K562 (cell line): Measurements from ENCODE around the gene CCR6. TPM values are rescaled to one million over a fixed set of nuclear protein-coding genes. Genes with fewer than 3 reads are reported as not detected.

ENCODE experiments used
- ATAC-seq: fragments of 200-7000 bp; cut with Tn5 transposase; 3 replicates; pipeline ENCODE4 v1.9.1; 2020; ENCODE audit warnings: moderate library complexity
- BruUV-seq: library from RNA; stranded (reverse); fragments of 400-500 nt; replicated peaks from 2 replicates; lab custom pipeline; 2021; lab: Mats Ljungman, UMichigan
- CTCF ChIA-PET: fragments of 300-600 bp; formaldehyde crosslinking; extraction: SDS; loops from one replicate; lab custom pipeline; 2021; ENCODE audit warnings: low intra/inter-chr PET ratio; lab: Yijun Ruan, JAX
- POLR2A ChIA-PET: fragments of 300-600, 350-650 bp; sonication (Branson Sonifier 250); formaldehyde crosslinking; extraction: SDS; loops from one replicate; lab custom pipeline; 2021; ENCODE audit warnings: antibody characterized with exemption, inconsistent platforms; lab: Yijun Ruan, JAX
- DNase-seq, 4 experiments: peaks; one replicate each; pipeline versions ENCODE4 v3.0.0 to v3.0.0-alpha.2; 2011 to 2018; ENCODE audit warnings: low spot score in 3 of 4, mixed read lengths in 3 of 4; ENCODE audit errors: extremely low read depth in 1 of 4
- FAIRE-seq: peaks from 2 replicates; lab custom pipeline; 2011; peaks lifted over from hg19 to GRCh38; lab: Jason Lieb, UNC
- H2AFZ ChIP-seq: 2 replicates; pipeline ENCODE4 v1.6.0; 2011; ENCODE audit warnings: low read depth, low read length, control low read depth, inconsistent platforms
- H3K27ac ChIP-seq: fragments of 200-600 bp; 3 replicates; pipeline ENCODE4 v1.8.0; 2011; ENCODE audit warnings: low read depth, mild to moderate bottlenecking, control low read depth, inconsistent platforms, low read length, moderate library complexity, mixed read lengths; ENCODE audit errors: extremely low read depth
- H3K27me3 ChIP-seq, 2 experiments: fragments of 300-600 bp in 1 of 2; 2 replicates in 1 of 2; 3 replicates in 1 of 2; pipeline versions ENCODE4 v1.6.0 to v1.8.0; 2011; ENCODE audit warnings: inconsistent platforms in 2 of 2, low read length in 2 of 2, mild to moderate bottlenecking in 1 of 2, mixed read lengths in 1 of 2, moderate library complexity in 1 of 2; ENCODE audit not compliant: control insufficient read depth in 2 of 2, insufficient read depth in 2 of 2
- H3K36me3 ChIP-seq: fragments of 300-600 bp; 3 replicates; pipeline ENCODE4 v1.8.0; 2011; ENCODE audit warnings: mild to moderate bottlenecking, low read length, inconsistent platforms; ENCODE audit not compliant: control insufficient read depth, insufficient read depth
- H3K4me1 ChIP-seq, 2 experiments: fragments of 200-600 bp in 1 of 2; replicated peaks in 1 of 2; 2 replicates in 1 of 2; 3 replicates in 1 of 2; pipeline versions ENCODE4 v1.5.1 to v1.8.0; 2011; ENCODE audit warnings: inconsistent platforms in 2 of 2, low read length in 2 of 2, mild to moderate bottlenecking in 1 of 2, mixed read lengths in 1 of 2, moderate library complexity in 1 of 2; ENCODE audit not compliant: control insufficient read depth in 2 of 2, insufficient read depth in 2 of 2
- H3K4me2 ChIP-seq: 2 replicates; pipeline ENCODE4 v1.6.1; 2011; ENCODE audit warnings: low read length, control low read depth, inconsistent platforms, mixed read lengths; ENCODE audit not compliant: insufficient read depth
- H3K4me3 ChIP-seq: fragments of 200-600 bp; sonication (generic), shearing (Covaris generic); 2 replicates; pipeline ENCODE4 v1.5.1; 2016; ENCODE audit warnings: control low read depth, inconsistent platforms
- H3K79me2 ChIP-seq: fragments of 200-600 bp; 3 replicates; pipeline ENCODE4 v1.8.0; 2011; ENCODE audit warnings: low read length, inconsistent platforms; ENCODE audit not compliant: control insufficient read depth, insufficient read depth
- H3K9ac ChIP-seq, 2 experiments: 2 replicates each; pipeline versions ENCODE4 v1.6.0 to v1.6.1; 2011; ENCODE audit warnings: low read depth in 2 of 2, low read length in 2 of 2, control low read depth in 1 of 2, inconsistent platforms in 1 of 2, mild to moderate bottlenecking in 1 of 2, mixed read lengths in 1 of 2; ENCODE audit not compliant: insufficient read depth in 1 of 2
- H3K9me1 ChIP-seq: one replicate; pipeline ENCODE4 v1.6.0; 2011; ENCODE audit warnings: inconsistent platforms, mild to moderate bottlenecking, low read length, moderate library complexity; ENCODE audit not compliant: control insufficient read depth, insufficient read depth
- H3K9me3 ChIP-seq: replicated peaks from 2 replicates; pipeline ENCODE4 v1.5.1; 2011; ENCODE audit warnings: low read depth, low read length, inconsistent platforms; ENCODE audit not compliant: control insufficient read depth, insufficient read depth
- H4K20me1 ChIP-seq: replicated peaks from 2 replicates; pipeline ENCODE4 v1.6.1; 2011; ENCODE audit warnings: low read length, inconsistent platforms, mixed read lengths; ENCODE audit not compliant: control insufficient read depth, insufficient read depth
- DMBX1 ChIP-seq: fragments of 250-450 bp; sonication (Bioruptor Pico); IDR thresholded peaks from 2 replicates; pipeline ENCODE4 v1.8.0; 2022; ENCODE audit warnings: inconsistent platforms, mild to moderate bottlenecking, moderate library complexity, borderline replicate concordance
- MXD1 ChIP-seq: fragments of 250-450 bp; sonication (Bioruptor Pico); IDR thresholded peaks from 2 replicates; pipeline ENCODE4 v1.8.0; 2021; ENCODE audit warnings: borderline replicate concordance, mild to moderate bottlenecking, moderate library complexity; ENCODE audit not compliant: poor library complexity, severe bottlenecking
- RFX7 ChIP-seq: fragments of 250-450 bp; sonication (Bioruptor Pico); IDR thresholded peaks from 2 replicates; pipeline ENCODE4 v1.5.1; 2021; ENCODE audit warnings: mild to moderate bottlenecking
- SETDB1 ChIP-seq: IDR thresholded peaks from one replicate; pipeline ENCODE4 v1.6.1; 2012; ENCODE audit warnings: low read length, control low read depth, inconsistent platforms
- SMAD2 ChIP-seq: fragments of 150-350 bp; IDR thresholded peaks from 2 replicates; pipeline ENCODE4 v1.6.1; 2014; ENCODE audit warnings: low read depth, mild to moderate bottlenecking, low read length
- SP1 ChIP-seq: sonication (generic); formaldehyde crosslinking; IDR thresholded peaks from 2 replicates; pipeline ENCODE4 v1.8.1; 2022; ENCODE audit warnings: mild to moderate bottlenecking, missing genetic modification reagents
- SPI1 ChIP-seq: IDR thresholded peaks from 2 replicates; pipeline ENCODE4 v1.6.1; 2011; ENCODE audit warnings: low read depth, low read length, control low read depth, borderline replicate concordance
- TFAM ChIP-seq: fragments of 250-450 bp; sonication (Bioruptor Pico); conservative IDR thresholded peaks from 2 replicates; pipeline ENCODE4 v1.5.0; 2021; ENCODE audit warnings: mild to moderate bottlenecking, moderate library complexity
- TFE3 ChIP-seq: fragments of 450-650 bp; formaldehyde crosslinking; IDR thresholded peaks from 2 replicates; pipeline ENCODE4 v1.4.0; 2020; ENCODE audit warnings: mild to moderate bottlenecking, mixed read lengths
- ZNF146 ChIP-seq: IDR thresholded peaks from one replicate; pipeline ENCODE4 v1.6.1; 2018; ENCODE audit warnings: missing compliant biosample characterization; ENCODE audit not compliant: unreplicated experiment
- ZNF699 ChIP-seq: fragments of 250-450 bp; sonication (Bioruptor Pico); IDR thresholded peaks from 2 replicates; pipeline ENCODE4 v1.8.0; 2021; ENCODE audit warnings: mild to moderate bottlenecking, moderate library complexity; ENCODE audit not compliant: insufficient replicate concordance
- WGBS: fragments of 100-300 bp; shearing (Covaris generic); methylation state at CpG from one replicate; pipeline ENCODE4 v1.1.6; 2016; ENCODE audit warnings: low coverage, mixed read lengths; ENCODE audit not compliant: insufficient coverage; ENCODE audit errors: missing lambda C conversion rate; 5-methylcytosine and 5-hydroxymethylcytosine counted together
- in situ Hi-C: fragments of 300-500 bp; cut with MboI; formaldehyde crosslinking; loops from 4 replicates; pipeline ENCODE4 v1.15.0; 2018; ENCODE audit warnings: inconsistent platforms, mixed read lengths
- intact Hi-C: fragments of 100-400 bp; cut with micrococcal nuclease; formaldehyde crosslinking; loops from 2 replicates; pipeline ENCODE4 v1.14.2; 2022
- polyA plus RNA-seq, 8 experiments: library from polyadenylated mRNA; depleted of rRNA in 4 of 8; stranded (reverse) in 5 of 8; unstranded in 3 of 8; fragments of >200 nt; fragmentation: Nextera tagmentation in 2 of 8; fragmentation: Illumina TruSeq in 1 of 8; extraction: Ambion mirVana in 2 of 8; extraction: Trizol in 1 of 8; gene quantifications; 2 replicates each; pipeline versions ENCODE4 v1.2.1 to v1.2.3, GENCODE V29; 2011 to 2014; ENCODE audit warnings: inconsistent platforms in 1 of 8, missing spikeins in 1 of 8
- total RNA-seq, 7 experiments: library from RNA; depleted of rRNA in 6 of 7; stranded (reverse); fragments of >200 nt in 6 of 7; fragmentation: Illumina TruSeq in 2 of 7; extraction: Trizol in 2 of 7; gene quantifications; 2 replicates each; pipeline versions ENCODE4 v1.2.1 to v1.2.3, GENCODE V29; 2011 to 2021; ENCODE audit warnings: low replicate concordance in 1 of 7

CCR6 gene
- total and polyA plus RNA-seq, 9 of the 15 experiments (the other 6 are each of a cell fraction or from before 2014, with no cell fraction given) = not detected

- no peak within 1 kb of the TSS for H3K27ac ChIP-seq
- no peak for TF ChIP-seq SETDB1
- no peak for TF ChIP-seq ZNF146 (CRISPR knock-in tag)
- TF ChIP-seq SPI1 = peak; percentile 30; the same call in 1 of the 2 replicates
- no peaks in the 10 kb centered on the region for H3K79me2 ChIP-seq
- H3K4me1 ChIP-seq = peaks cover 0 to 5% of the 10 kb centered on the region in 2 experiments; a peak in 1 of 5 replicates
- no peaks in the 10 kb centered on the region for H3K9me1 ChIP-seq
- FAIRE-seq (no peak), DNase-seq (no peak), ATAC-seq (no peak)
- in situ Hi-C loops = no loop called here
- no peak within 1 kb of the TSS; a peak in 1 of 4 replicates for H3K9ac ChIP-seq
- CTCF ChIA-PET = no interaction called here
- POLR2A ChIA-PET = interaction anchor here (0.7 kb wide), 1 partner anchor 621 kb away, joined by 3 read pairs; no protein-coding TSS in a partner anchor
- intact Hi-C loops = no loop called here
- no peak within 1 kb of the TSS for H2AFZ ChIP-seq
- H3K4me3 ChIP-seq = no peak within 1 kb of the TSS
- no TSS peak for BruUV-seq
- 0% methylated on average over 4 of the region's 4 CpGs for WGBS
- H3K36me3 ChIP-seq = no peaks in the 10 kb centered on the region
- H3K27me3 ChIP-seq = peaks cover 53 to 58% of the 10 kb centered on the region in 2 experiments
- H4K20me1 ChIP-seq = no peaks in the 10 kb centered on the region; the same call in 1 of the 2 replicates
- no peaks in the 10 kb centered on the region for H3K9me3 ChIP-seq
- no peak within 1 kb of the TSS for H3K4me2 ChIP-seq
Measured at GRCh38 chr6:167157863-167158262, 35.0 kb downstream of the CCR6 start, which contains the start of gene GPR31. Gene GPR31 (minus strand): TSS chr6:167157980. CDS start chr6:167157831, 149 bp downstream.

GRCh38 chr6:167161851-167162467 is 39.1 kb downstream of the CCR6 start:
- in situ Hi-C loops (no loop called here), intact Hi-C loops (no loop called here)
- no peaks in the 10 kb centered on the region for H4K20me1 ChIP-seq
- H3K27ac ChIP-seq = no peak overlapping the region
- TF ChIP-seq ZNF699 (CRISPR knock-in tag) (no peak), SP1 (CRISPR knock-in tag) (no peak), SMAD2 (no peak), TFAM (CRISPR knock-in tag) (no peak), MXD1 (CRISPR knock-in tag) (no peak), TFE3 (CRISPR knock-in tag) (no peak), ZNF146 (CRISPR knock-in tag) (no peak), RFX7 (no peak), DMBX1 (no peak)
- CTCF ChIA-PET = no interaction called here
- no peaks in the 10 kb centered on the region for H3K9me3 ChIP-seq
- POLR2A ChIA-PET = interaction anchor here (1.0 to 1.1 kb wide), 2 partner anchors 15 to 27 kb away, joined by 3 read pairs; no protein-coding TSS in a partner anchor
- no peak overlapping the region for H3K4me3 ChIP-seq
- BruUV-seq = no TSS peak
- no peaks in the 10 kb centered on the region for H3K9me1 ChIP-seq
- WGBS = 3% methylated on average over 5 of the region's 5 CpGs
- no peak for DNase-seq
- H2AFZ ChIP-seq = no peak overlapping the region
- no peak overlapping the region for H3K9ac ChIP-seq
- H3K36me3 ChIP-seq = no peaks in the 10 kb centered on the region
- ATAC-seq = no peak
- H3K27me3 ChIP-seq = peaks cover 40 to 49% of the 10 kb centered on the region in 2 experiments
- H3K79me2 ChIP-seq = no peaks in the 10 kb centered on the region
- no peak overlapping the region for H3K4me2 ChIP-seq
- peak; percentile 51 for FAIRE-seq
- H3K4me1 ChIP-seq = peaks cover 0 to 5% of the 10 kb centered on the region in 2 experiments; a peak in 1 of 5 replicates
